Activated CD8-positive, alpha-beta memory T cell treated with anti-CD3 and anti-CD28 coated beads, Interleukin-2, amount 50 U/mL, for 4 hours (primary cell): ENCODE results near the gene EBF3.

Experiments used
- DNase-seq: peaks from one replicate; pipeline ENCODE4 v3.0.0-alpha.2; 2020

Gene EBF3

GRCh38 chr10:129942936-129943715 lies 20.9 kb downstream of the EBF3 start:
- DNase-seq = no peak

GRCh38 chr10:129942391-129942790 lies 21.7 kb downstream of the EBF3 start:
- no peak for DNase-seq

DNA sequence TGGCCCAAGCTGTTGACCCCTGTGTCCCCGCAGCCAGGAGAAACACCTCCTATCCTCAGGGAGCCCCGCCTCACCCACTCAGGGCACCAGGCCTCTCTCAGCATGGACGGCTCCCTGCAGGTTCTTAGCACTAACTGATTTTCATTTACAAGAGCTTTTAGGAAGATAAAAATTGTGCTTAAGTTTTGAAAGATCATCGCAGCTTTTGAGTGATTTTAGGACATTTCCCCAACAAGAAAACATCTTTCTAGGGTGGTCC lies 22.1 kb downstream of the EBF3 start:
- no peak for DNase-seq

GRCh38 chr10:129941199-129942018 lies 22.7 kb downstream of the EBF3 start:
- no peak for DNase-seq

GRCh38 chr10:129940617-129941198 lies 23.4 kb downstream of the EBF3 start:
- no peak for DNase-seq

- DNase-seq = no peak
Measured at GRCh38 chr10:129939416-129940275, 24.4 kb downstream of the EBF3 start.

DNA sequence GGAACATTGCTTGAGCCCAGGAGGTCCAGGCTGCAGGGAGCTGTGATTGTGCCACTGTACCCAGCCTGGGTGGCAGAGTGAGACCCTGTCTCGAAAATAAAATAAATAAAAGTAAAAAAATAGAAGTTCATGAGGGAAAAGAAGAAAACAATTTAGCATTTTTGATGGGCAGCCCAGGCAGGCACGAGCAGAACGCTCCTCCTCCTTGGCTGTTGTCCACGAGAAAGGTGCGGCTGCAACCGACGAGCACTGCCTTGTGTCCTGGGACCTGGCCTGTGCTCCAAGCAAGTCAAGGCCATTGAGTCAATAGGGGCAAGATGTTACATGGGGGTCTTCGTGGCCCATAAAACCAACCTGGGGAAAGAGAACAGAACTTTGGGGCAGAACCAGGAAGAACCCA lies 25.6 kb downstream of the EBF3 start:
- DNase-seq = no peak

DNA sequence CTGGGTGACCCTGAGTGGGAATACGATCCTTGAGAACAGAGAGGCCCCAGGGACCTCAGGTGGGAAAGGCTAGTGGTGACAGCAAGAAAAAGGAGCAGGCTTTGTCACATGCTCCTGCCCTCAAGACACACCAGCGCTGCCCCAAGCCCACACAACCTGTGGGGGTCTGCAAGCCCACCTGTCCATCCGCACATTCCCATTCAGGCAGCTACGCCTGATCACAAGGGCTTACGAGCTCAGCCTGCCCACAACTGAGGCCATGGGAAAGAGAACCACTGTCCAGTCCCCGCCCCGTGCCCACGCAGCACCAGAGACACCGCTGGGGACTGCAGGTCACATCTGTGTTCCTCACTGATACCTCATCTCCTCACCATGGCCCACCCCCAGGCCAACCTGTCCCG lies 26.7 kb downstream of the EBF3 start:
- DNase-seq = no peak

DNA sequence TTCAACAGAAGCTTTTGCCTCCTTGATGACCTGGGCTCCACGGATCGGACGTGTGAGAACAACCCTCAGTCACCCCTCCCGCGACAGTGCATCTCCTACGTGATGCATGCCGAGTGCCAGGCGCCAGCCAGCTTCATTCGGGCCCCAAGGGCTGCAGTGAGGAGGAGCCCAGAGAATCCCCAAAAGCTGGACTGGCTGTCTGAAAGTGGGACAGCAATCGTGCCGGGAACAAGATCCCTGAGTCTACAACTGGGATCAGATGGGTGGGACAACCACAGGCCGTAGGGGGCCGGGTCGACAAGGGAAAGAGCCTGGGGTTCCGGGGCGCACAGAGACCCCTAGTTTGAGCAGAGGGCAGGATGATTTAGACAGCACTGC lies 27.2 kb downstream of the EBF3 start:
- no peak for DNase-seq

GRCh38 chr10:129936266-129936922 lies 27.7 kb downstream of the EBF3 start:
- DNase-seq = no peak

DNA sequence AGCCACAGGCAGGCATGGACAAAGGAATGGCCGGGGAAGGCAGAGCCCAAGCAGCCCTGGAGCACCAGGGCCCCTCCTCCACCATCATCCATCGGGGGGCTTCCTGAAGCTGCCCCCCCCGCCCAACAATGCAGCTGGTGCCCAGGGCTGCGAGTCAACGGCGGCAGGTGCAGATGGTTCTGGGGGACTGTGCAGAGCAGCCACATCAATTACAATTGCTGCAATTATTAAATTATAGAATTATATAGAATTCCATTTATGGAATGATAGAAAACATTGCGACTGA lies 28.3 kb downstream of the EBF3 start:
- no peak for DNase-seq

GRCh38 chr10:129935102-129935866 lies 28.8 kb downstream of the EBF3 start:
- no peak for DNase-seq

DNA sequence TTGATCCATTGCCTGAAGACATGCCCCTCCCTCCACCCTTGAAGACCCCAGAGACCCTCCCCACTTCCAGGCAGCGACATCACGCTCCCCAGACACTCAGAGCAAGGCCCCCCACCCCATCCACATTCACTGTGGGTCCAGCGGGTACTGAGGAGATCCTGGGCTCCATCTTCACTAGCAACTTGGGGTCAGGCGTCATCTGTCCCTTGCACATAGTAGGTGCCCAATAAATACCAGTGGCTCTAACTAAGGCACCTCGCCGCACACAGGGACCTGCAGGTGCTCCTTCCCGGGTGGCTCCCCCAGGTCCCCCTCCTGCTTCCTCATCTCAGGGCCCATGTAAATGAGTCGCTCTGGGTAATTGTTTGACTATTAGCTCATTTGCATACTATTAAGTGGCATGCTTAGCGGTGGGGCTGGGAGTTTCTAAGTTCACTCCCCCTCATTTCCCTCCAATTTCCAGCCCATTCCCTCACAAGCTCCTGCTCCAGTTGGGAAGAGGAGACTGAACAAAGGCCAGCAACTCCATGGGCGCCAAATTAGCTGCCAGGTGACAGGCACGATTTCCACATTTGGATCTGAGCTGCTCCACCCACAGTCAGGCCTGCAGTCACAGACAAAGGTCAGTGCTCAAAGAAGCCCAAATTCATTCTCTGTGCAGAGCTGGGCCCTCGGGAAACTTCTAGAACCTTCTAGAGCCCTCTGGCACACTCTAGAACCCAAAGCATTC lies 29.7 kb downstream of the EBF3 start:
- no peak for DNase-seq

GRCh38 chr10:129933456-129934092 lies 30.5 kb downstream of the EBF3 start:
- DNase-seq = no peak

- no peak for DNase-seq
Measured at GRCh38 chr10:129932751-129933433, 31.2 kb downstream of the EBF3 start.

DNA sequence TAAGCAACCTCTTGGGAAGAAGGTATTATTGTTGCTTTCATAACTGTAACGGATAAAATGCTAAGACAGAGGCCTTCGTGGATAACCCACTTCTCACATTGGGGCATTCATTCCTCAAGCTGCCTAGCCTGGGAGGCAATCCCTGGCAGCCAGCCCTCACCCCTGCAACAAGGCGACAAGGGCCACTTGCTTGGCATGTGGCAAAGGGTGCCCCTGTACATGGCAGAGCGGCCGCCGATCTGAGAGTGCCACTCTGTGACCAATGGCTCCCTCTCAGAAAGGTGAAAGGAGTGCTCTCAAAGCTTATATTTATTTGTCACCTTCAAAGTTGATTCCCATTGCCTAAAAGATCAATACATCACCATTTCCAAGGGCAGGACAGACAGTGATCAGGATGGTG lies 31.9 kb downstream of the EBF3 start:
- no peak for DNase-seq

GRCh38 chr10:129929343-129930292 lies 34.5 kb downstream of the EBF3 start:
- DNase-seq = no peak

DNA sequence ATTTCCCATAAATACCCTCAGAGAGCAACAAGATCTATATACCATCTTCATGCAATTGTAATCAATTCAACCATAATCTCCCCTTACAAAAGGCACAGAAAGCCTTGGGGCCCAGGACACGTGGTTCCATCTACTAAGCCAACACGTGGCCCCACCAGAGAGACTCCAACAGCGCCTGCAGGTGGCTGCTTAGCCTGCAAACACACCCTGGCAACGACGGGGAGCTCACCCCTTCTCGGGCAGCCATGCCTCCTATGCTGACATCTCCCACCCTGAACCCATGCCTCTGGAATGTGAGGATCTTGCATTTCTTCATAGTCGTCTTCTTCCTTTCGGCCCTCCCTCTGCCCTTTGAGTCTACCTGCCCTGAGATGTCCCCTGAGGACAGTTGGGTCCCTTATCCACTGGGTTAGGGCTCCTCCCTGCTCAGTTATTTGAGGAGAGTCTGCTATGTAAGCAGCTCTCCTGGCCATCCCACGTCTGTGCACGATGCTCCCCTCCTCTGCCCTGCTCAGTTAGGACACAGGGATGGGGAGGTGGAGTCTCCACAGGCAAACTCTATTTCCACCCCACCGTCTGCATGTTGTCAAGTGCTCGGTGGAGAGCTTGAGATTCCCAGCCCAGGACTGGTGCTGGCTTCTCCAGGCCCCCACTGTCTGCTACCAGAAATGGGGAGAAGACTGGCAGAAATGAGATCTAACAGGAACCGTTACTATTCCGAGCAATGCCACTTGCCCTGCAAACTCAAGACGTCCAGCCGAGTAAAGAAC lies 36.5 kb downstream of the EBF3 start:
- no peak for DNase-seq
